GM19463 (cell line): ENCODE results near the gene ACAD10.
"Not testable (repeated sequence)": the region's sequence is repeated elsewhere in the genome, so short reads cannot be mapped to it uniquely, and the experiment has no call there.

Source experiments
- ATAC-seq: cut with Tn5 transposase; IDR thresholded peaks from one replicate; pipeline ENCODE4 v1.9.1; 2021; ENCODE audit warnings: mild to moderate bottlenecking, moderate library complexity; ENCODE audit not compliant: unreplicated experiment

Gene ACAD10

GRCh38 chr12:111686574-111687105, 787 bp downstream of the ACAD10 start:
- ATAC-seq = no peak

GRCh38 chr12:111687255-111687654, 1.4 kb downstream of the ACAD10 start:
- ATAC-seq = no peak

- no peak for ATAC-seq
Measured at GRCh38 chr12:111687952-111688351, 2.1 kb downstream of the ACAD10 start.

- ATAC-seq = no peak
Measured at GRCh38 chr12:111691262-111691661, 5.4 kb downstream of the ACAD10 start.

GRCh38 chr12:111692575-111693210, 6.8 kb downstream of the ACAD10 start:
- no peak for ATAC-seq

GRCh38 chr12:111693818-111694217, 8.0 kb downstream of the ACAD10 start:
- ATAC-seq = no peak

- no peak for ATAC-seq
Measured at GRCh38 chr12:111699962-111700361, 14.1 kb downstream of the ACAD10 start.

- no peak for ATAC-seq
Measured at GRCh38 chr12:111705672-111706071, 19.8 kb downstream of the ACAD10 start.

GRCh38 chr12:111706145-111706544, 20.3 kb downstream of the ACAD10 start:
- no peak for ATAC-seq

GRCh38 chr12:111715279-111715678, 29.4 kb downstream of the ACAD10 start:
- no peak for ATAC-seq

- not testable (repeated sequence) for ATAC-seq
Measured at GRCh38 chr12:111719316-111719715, 33.5 kb downstream of the ACAD10 start.

GRCh38 chr12:111720457-111720856, 34.6 kb downstream of the ACAD10 start:
- no peak for ATAC-seq

- ATAC-seq = not testable (repeated sequence)
Measured at GRCh38 chr12:111723646-111724360, 38.0 kb downstream of the ACAD10 start.

GRCh38 chr12:111728795-111729194, 42.9 kb downstream of the ACAD10 start:
- no peak for ATAC-seq

GRCh38 chr12:111730420-111730819, 44.6 kb downstream of the ACAD10 start:
- ATAC-seq = no peak

- no peak for ATAC-seq
Measured at GRCh38 chr12:111732786-111733185, 46.9 kb downstream of the ACAD10 start.

- ATAC-seq = no peak
Measured at GRCh38 chr12:111733340-111733915, 47.6 kb downstream of the ACAD10 start.

GRCh38 chr12:111739524-111739923, 53.7 kb downstream of the ACAD10 start:
- not testable (repeated sequence) for ATAC-seq

GRCh38 chr12:111741235-111741812, 55.5 kb downstream of the ACAD10 start:
- no peak for ATAC-seq

- ATAC-seq = no peak
Measured at GRCh38 chr12:111745211-111745610, 59.4 kb downstream of the ACAD10 start.

GRCh38 chr12:111747333-111747732, 61.5 kb downstream of the ACAD10 start:
- ATAC-seq = no peak
